MM.1S (cell line): Measurements from ENCODE around the gene PRKD2.

Experiments
- DNase-seq: peaks from one replicate; pipeline ENCODE4 v3.0.0-alpha.2; 2015
- H2AFZ ChIP-seq: fragments of 300-600 bp; sonication (generic); 2 replicates; pipeline ENCODE4 v1.6.0; 2016; ENCODE audit warnings: antibody characterized with exemption, low read length
- H3F3A ChIP-seq: fragments of 300-600 bp; sonication (generic); 2 replicates; pipeline ENCODE4 v1.6.1; 2016; ENCODE audit warnings: mild to moderate bottlenecking, antibody characterized with exemption, low read length, moderate library complexity, mixed read lengths; ENCODE audit not compliant: insufficient read depth
- H3K27ac ChIP-seq: fragments of 300-600 bp; sonication (generic); 2 replicates; pipeline ENCODE4 v1.5.1; 2016; ENCODE audit warnings: mild to moderate bottlenecking, low read length
- H3K27me3 ChIP-seq: fragments of 300-600 bp; sonication (generic); replicated peaks from 2 replicates; pipeline ENCODE4 v1.6.0; 2016; ENCODE audit warnings: low read length; ENCODE audit not compliant: insufficient read depth
- H3K36me3 ChIP-seq: fragments of 300-600 bp; sonication (generic); replicated peaks from 2 replicates; pipeline ENCODE4 v1.6.1; 2016; ENCODE audit warnings: mild to moderate bottlenecking, low read length, mixed read lengths; ENCODE audit not compliant: insufficient read depth
- H3K4me1 ChIP-seq: fragments of 300-600 bp; sonication (generic); 2 replicates; pipeline ENCODE4 v1.6.1; 2016; ENCODE audit warnings: low read length, mixed read lengths
- H3K4me2 ChIP-seq: fragments of 300-600 bp; sonication (generic); 2 replicates; pipeline ENCODE4 v1.6.0; 2016; ENCODE audit warnings: low read depth, low read length
- H3K4me3 ChIP-seq: fragments of 300-600 bp; sonication (generic); 2 replicates; pipeline ENCODE4 v1.5.1; 2016; ENCODE audit warnings: low read length, mixed read lengths
- H3K79me2 ChIP-seq: fragments of 300-600 bp; sonication (generic); 2 replicates; pipeline ENCODE4 v1.6.1; 2016; ENCODE audit warnings: mixed run types, low read length, mixed read lengths
- H3K9ac ChIP-seq: fragments of 300-600 bp; sonication (generic); 2 replicates; pipeline ENCODE4 v1.6.1; 2016; ENCODE audit warnings: low read length, mixed read lengths
- H3K9me2 ChIP-seq: fragments of 300-600 bp; sonication (generic); replicated peaks from 2 replicates; pipeline ENCODE4 v1.6.1; 2016; ENCODE audit warnings: mild to moderate bottlenecking, low read length, mixed read lengths; ENCODE audit not compliant: insufficient read depth
- H3K9me3 ChIP-seq: fragments of 300-600 bp; sonication (generic); replicated peaks from 2 replicates; pipeline ENCODE4 v1.6.1; 2016; ENCODE audit warnings: mild to moderate bottlenecking, low read length, mixed read lengths; ENCODE audit not compliant: insufficient read depth
- H4K20me1 ChIP-seq: fragments of 300-600 bp; sonication (generic); 2 replicates; pipeline ENCODE4 v1.6.1; 2016; ENCODE audit warnings: mild to moderate bottlenecking, low read length, moderate library complexity, mixed read lengths; ENCODE audit not compliant: insufficient read depth
- CTCF ChIP-seq: fragments of 300-600 bp; sonication (generic); IDR thresholded peaks from 2 replicates; pipeline ENCODE4 v1.5.1; 2016; ENCODE audit warnings: antibody characterized with exemption, low read length, mixed read lengths
- EZH2 ChIP-seq: fragments of 300-600 bp; sonication (generic); optimal IDR thresholded peaks from 2 replicates; pipeline ENCODE3; 2017; ENCODE audit warnings: low read depth, mild to moderate bottlenecking, antibody characterized with exemption, low read length, mixed read lengths
- EZH2phosphoT487 ChIP-seq: fragments of 300-600 bp; sonication (generic); IDR thresholded peaks from 2 replicates; pipeline ENCODE4 v1.6.1; 2018; ENCODE audit warnings: antibody characterized with exemption, low read length

PRKD2 gene

GRCh38 chr19:46745030-46745429 is 28.1 kb upstream of the PRKD2 start:
- H3K36me3 ChIP-seq, result no peaks in the 10 kb centered on the region
- peak overlapping the region; percentile 96 for H3K4me2 ChIP-seq
- H3F3A ChIP-seq, result no peaks in the 10 kb centered on the region
- H3K27ac ChIP-seq, result no peak overlapping the region
- H3K9me3 ChIP-seq, result no peaks in the 10 kb centered on the region
- H3K79me2 ChIP-seq, result peaks cover 69% of the 10 kb centered on the region
- H3K4me1 ChIP-seq, result peaks cover 14% of the 10 kb centered on the region
- no peak overlapping the region for H2AFZ ChIP-seq
- H3K9ac ChIP-seq, result peak overlapping the region; percentile 89
- H3K9me2 ChIP-seq, result no peaks in the 10 kb centered on the region
- H3K4me3 ChIP-seq, result peak overlapping the region; percentile 97
- DNase-seq, result no peak
- no peak for TF ChIP-seq EZH2
- no peak for TF ChIP-seq EZH2phosphoT487
- H4K20me1 ChIP-seq, result peaks cover 26% of the 10 kb centered on the region
- no peaks in the 10 kb centered on the region for H3K27me3 ChIP-seq

GRCh38 chr19:46744005-46744691 is 27.2 kb upstream of the PRKD2 start:
- Histone ChIP-seq H3K4me1 (peaks cover 14% of the 10 kb centered on the region), H3K79me2 (peaks cover 78% of the 10 kb centered on the region), H3K9me2 (no peaks in the 10 kb centered on the region), H3K27me3 (no peaks in the 10 kb centered on the region), H3K9me3 (no peaks in the 10 kb centered on the region), H3K4me2 (peak overlapping the region; percentile 96; the same call in 1 of the 2 replicates), H3K9ac (no peak overlapping the region), H4K20me1 (peaks cover 30% of the 10 kb centered on the region), H3F3A (no peaks in the 10 kb centered on the region), H3K27ac (no peak overlapping the region), H3K4me3 (no peak overlapping the region), H2AFZ (no peak overlapping the region), H3K36me3 (no peaks in the 10 kb centered on the region)
- no peak for DNase-seq
- TF ChIP-seq CTCF, result no peak
- no peak for TF ChIP-seq EZH2
- TF ChIP-seq EZH2phosphoT487, result no peak

GRCh38 chr19:46742926-46743480 is 26.1 kb upstream of the PRKD2 start:
- peaks cover 35% of the 10 kb centered on the region for H4K20me1 ChIP-seq
- H3K79me2 ChIP-seq, result peaks cover 89% of the 10 kb centered on the region

More at GRCh38 chr19:46742926-46743480, 26.1 kb upstream of the PRKD2 start:
- Histone ChIP-seq H3K9me3 (no peaks in the 10 kb centered on the region), H3K9me2 (no peaks in the 10 kb centered on the region), H3K4me1 (peaks cover 14% of the 10 kb centered on the region), H3K27ac (no peak overlapping the region), H3K36me3 (no peaks in the 10 kb centered on the region; the same call in 1 of the 2 replicates), H2AFZ (no peak overlapping the region), H3K4me2 (no peak overlapping the region), H3K4me3 (no peak overlapping the region), H3F3A (no peaks in the 10 kb centered on the region), H3K27me3 (no peaks in the 10 kb centered on the region), H3K9ac (no peak overlapping the region)
- TF ChIP-seq EZH2phosphoT487, result no peak
- no peak for TF ChIP-seq CTCF
- TF ChIP-seq EZH2, result no peak
- no peak for DNase-seq
